Left kidney (tissue), 8 donors: ENCODE measurements around the gene OSBPL6. TPM values are rescaled to one million over a fixed set of nuclear protein-coding genes. Genes with fewer than 3 reads are reported as not detected.
A peak's percentile ranks its signal among the peaks of the same experiment; 100 is the strongest.
"Not testable (repeated sequence)": the region's sequence is repeated elsewhere in the genome, so short reads cannot be mapped to it uniquely, and the experiment has no call there.

ENCODE experiments used
- DNase-seq: peaks from one replicate; pipeline ENCODE4 v3.0.0-alpha.2; 2013
- long read RNA-seq, 8 donors: transcript quantifications; one replicate each; lab custom pipeline, GENCODE V29; 2026
- polyA plus RNA-seq: library from polyadenylated mRNA; unstranded; fragments of 120-200 nt; gene quantifications from one replicate; pipeline ENCODE4 v1.2.1, GENCODE V29; 2013; ENCODE audit not compliant: insufficient read length

Gene OSBPL6
- 7.6 TPM for polyA plus RNA-seq
- long read RNA-seq, donor 1 = 0 reads
- long read RNA-seq, donor 2, partial matches to known transcripts = 0 of 1 reads
- long read RNA-seq, donor 2, other reads (novel, unspliced or antisense) = 0 of 1 reads
- long read RNA-seq, donor 3, partial matches to known transcripts = 0 of 1 reads
- long read RNA-seq, donor 3, other reads (novel, unspliced or antisense) = 0 of 1 reads
- long read RNA-seq, donor 4 = 0 reads
- long read RNA-seq, donor 5 = 0 reads
- long read RNA-seq, donor 6, partial matches to known transcripts = 0 of 1 reads
- long read RNA-seq, donor 6, other reads (novel, unspliced or antisense) = 0 of 1 reads
- long read RNA-seq, donor 7, full-length matches to known transcripts = 1 of 1 reads
- long read RNA-seq, donor 7, partial matches to known transcripts = 0 of 1 reads
- long read RNA-seq, donor 7, other reads (novel, unspliced or antisense) = 0 of 1 reads
- long read RNA-seq, donor 8 = 0 reads

DNA sequence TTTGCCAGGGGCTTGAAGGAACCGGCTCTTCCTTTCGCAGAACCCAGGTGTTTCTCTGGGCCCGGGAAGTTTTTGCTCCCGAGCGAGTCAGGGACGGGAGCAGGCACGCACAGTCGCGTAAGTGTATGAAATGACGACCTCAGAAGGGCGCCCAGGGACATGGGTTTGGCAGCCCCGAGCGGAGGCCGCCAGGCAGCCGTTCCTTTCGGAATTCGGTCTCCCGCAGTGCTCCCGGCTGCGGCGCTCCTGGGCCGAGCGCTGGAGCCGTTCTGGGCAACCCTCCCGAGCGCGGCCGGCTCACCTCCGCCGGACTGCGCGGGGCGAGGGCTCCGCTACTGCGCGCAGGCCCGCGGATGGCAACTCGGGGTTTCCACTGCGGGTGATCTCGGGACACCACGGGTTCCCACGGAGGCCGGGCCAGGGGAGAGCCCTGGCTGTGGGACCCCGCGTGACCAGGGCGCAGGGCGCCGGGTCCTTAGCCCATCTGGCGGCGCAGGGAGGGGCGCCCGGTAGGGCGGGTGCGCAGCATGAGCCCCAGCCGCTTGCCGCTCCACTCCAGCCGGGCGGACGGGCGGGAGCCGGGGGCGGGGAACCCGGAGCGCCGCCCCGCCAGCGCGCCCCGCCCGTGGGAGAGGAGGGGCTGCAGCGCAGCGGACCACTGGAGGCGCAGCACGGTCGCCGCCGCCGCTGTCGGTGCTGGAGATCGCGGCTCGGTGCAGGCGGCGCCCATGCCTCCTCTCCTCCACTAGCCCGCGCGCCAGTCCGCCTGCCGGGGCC is at the start of gene OSBPL6:
Gene OSBPL6 (plus strand): TSS at position 690 of the 777 bp plus-strand sequence. CDS start 111,673 bp downstream, outside the sequence.
- peak; percentile 85 for DNase-seq

DNA sequence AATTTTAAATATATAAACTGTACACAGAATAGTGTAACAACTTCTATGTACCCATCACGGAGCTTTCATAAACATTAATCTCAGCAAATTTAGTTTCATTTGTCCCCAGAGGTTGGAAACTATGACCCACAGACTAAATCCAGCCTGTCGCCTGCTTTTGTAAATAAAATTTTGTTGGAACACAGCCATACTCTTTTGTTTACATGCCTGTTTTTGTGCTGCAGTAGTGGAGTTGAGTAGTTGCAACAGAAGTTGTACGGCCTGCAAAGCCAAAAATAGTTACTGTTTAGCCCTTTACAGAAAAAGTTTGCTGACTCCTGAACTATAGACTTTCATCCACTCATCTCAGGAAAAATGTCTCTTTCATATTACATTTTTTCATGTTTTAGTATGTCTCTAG is 42.3 kb upstream of the OSBPL6 start:
- DNase-seq = no peak

DNA sequence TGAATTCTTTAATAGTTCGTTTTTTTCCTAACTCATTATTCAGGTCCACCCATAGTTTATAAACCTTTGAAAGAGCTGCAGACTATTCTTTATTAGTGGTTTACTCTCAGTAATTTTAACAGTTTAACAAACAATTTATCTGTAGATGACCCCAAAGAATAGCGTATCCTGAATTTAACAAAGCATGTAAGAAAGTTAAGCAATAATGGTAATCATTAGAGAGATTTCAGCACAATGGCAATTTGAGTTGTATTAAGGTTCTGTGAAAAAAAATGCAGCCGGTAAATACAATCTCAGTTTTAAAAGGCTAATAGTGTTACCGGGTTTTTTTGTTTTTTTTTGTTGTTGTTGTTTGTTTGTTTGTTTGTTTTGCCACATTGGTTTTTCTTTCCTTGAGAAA is 41.8 kb upstream of the OSBPL6 start:
- no peak for DNase-seq

DNA sequence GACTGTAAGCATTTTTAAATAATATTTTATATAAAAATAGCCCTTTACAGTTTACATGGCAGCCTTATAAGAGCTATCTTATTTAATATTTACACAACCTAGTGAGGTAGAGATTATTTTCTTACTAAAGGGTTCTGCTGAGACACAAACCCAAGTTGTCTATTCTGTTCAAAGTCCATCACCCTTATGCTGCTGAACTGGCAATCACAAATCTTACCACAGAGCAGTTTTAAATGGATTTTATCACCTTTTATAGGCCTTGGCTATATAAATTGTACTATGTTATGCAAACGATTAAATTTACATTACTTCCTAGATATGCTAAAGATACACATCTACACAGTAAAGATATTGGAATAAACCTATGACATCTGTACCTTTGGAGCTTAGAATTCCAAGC is 41.3 kb upstream of the OSBPL6 start:
- no peak for DNase-seq

DNA sequence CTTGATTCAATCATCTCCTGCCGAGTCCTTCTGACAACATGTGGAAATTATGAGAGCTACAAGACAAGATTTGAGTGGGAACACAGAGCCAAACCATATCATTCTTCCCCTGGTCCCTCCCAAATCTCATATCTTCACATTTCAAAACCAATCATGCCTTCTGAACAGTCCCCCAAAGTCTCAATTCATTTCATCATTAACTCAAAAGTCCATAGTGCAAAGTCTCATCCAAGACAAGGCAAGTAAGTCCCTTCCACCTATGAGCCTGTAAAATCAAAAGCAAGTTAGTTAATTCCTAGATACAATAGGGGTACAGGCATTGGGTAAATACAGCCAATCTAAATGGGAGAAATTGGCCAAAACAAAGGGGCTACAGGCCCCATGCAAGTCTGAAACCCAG is 40.4 kb upstream of the OSBPL6 start:
- not testable (repeated sequence) for DNase-seq

DNA sequence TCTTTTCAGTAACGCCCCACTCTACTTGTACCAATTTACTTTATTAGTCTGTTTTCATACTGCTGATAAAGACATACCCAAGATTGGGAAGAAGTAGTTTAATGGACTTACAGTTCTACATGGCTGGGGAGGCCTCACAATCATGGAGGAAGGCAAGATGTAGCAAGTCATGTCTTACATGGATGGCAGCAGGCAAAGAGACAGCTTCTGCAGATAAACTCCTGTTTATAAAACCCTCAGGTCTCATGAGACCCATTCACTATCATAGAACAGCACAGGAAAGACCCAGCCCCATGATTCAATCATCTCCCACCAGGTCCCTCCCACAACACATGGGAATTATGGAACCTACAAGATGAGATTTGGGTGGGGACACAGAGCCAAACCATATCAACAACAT is 38.8 kb upstream of the OSBPL6 start:
- DNase-seq = no peak

DNA sequence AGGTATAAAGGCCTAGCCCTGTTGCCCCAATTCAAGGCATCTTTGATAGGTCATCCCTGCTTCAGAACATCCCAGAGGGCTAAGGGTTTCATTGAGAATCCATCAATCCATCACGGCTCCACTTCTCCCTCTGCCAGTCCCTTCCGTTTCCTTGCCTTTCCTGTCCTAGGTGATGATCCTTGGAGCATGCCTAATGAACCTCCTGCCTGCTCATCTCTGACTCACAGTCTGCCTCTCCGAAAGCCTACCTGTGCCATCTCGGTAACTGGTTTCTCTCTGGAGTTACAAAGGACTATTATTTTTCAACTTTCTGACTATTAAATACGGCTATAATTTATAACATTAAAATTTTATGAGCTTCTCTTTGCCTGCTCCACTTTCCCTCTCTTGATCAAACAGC is 36.7 kb upstream of the OSBPL6 start:
- DNase-seq = no peak

DNA sequence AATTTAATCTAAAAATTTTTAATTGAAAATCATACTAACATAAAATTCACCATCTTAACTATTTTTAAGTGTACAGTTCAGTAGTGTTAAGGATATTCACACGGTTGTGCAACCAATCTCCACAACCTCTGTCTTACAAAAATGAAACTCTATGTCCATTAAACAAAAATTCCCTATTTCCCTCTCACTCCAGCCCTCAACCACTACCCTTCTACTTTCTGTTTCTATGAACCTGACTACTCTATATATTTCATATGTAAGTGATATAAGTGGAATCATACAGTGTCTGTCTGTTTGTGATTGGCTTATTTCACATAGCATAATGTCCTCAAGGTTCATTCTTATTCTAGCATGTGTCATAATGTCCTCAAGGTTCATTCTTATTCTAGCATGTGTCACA is 34.3 kb upstream of the OSBPL6 start:
- DNase-seq = no peak

DNA sequence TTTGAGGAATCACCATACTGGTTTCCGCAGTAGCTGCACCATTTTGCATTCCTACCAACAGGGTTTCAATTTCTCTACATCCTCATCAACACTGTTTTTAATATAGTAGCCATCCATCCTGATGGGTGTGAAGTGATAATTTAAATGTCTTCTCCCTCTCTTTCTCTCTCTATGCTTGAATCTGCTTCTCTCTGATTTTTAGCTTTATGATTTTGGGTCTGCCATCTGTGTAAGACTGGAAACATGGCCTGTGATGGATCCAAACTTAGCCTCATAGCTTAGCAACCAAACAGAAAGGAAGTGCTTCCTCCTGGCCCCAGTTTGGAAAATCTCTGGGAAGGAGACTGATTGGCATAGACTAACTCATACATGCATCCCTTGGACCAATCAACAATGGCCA is 33.7 kb upstream of the OSBPL6 start:
- no peak for DNase-seq

DNA sequence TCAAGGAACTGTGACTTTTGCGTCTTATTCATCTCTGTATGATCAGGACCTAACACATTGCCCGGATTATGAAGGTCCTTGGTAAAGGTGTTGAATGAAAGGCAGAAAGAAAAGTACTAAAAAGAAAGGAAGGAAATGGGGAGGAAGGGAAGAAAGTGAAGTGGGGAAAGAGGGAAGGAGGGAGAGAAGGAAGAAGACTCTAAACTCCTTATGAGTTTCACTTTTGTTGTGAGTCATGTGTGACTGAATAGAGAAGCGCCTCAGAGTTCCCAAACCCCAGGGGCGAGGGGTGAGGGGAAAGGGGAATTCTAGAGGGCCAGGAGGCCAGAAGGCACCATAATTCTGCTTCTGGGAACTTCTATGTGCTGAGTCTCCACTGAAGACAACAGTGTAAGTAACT is 30.9 kb upstream of the OSBPL6 start:
- DNase-seq = no peak

DNA sequence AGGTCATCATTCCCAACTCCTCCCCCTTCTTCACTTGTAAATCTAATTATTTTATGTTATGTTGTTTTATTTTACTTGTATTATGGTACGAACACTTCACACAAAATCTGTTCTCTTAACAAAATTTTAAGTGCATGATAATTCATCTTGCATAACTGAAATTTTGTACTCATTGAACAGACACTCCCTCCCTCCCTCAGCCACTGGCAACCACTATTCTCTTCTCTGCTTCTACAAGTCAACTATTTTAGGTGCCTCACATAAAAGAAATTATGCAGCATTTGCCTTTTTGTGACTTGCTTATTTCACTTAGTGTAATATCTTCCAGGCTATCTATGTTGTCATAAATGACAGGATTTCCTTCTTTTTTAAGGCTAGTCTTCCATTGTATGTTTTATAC is 30.4 kb upstream of the OSBPL6 start:
- DNase-seq = no peak

DNA sequence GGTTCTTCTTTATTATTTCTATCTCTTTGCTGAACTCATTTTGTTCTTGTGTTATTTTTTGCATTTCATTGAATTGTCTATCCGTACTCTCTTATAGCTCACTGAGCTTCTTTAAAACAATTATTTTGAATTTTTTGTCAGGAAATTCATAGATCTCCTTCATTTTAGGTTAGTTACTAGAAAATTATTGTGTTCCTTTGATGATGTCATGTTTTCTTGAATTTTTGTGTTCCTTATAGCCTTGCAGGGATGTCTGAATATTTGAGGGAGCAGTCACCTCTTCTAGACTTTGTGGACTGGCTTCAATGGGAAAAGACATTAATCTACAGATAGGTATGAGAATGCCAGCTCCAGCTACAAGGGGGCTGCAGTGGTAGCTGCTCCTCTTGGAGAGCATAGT is 20.7 kb upstream of the OSBPL6 start:
- DNase-seq = no peak

DNA sequence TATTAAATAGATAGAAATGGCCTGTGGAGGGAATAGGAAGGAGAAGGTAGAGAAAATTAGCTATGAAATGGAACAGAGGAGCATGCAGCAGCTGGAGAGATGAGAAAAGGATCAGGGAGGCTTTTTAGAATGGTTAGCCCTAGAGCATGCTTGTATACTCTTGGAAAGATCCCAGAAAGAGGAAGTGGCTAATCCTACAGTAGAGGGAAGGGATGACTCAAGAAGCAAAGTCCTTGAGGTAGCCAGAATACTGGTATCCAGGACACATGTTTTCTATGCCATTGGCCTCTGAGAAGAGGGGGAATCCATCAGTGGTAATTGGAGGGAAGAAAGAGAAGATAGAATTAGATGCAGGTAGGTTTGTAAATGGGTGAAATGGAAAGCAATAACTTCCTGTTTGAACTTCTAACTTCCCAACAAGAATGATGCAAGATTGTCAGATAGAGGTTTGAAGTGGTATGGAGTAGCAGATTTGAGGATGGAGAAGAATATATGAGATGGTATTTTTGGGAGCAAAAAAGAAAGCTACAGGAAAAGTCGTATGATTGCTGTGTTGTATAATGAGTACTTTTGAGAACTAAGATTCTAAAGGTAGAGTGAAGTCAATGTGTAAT is 17.1 kb upstream of the OSBPL6 start:
- DNase-seq = no peak

DNA sequence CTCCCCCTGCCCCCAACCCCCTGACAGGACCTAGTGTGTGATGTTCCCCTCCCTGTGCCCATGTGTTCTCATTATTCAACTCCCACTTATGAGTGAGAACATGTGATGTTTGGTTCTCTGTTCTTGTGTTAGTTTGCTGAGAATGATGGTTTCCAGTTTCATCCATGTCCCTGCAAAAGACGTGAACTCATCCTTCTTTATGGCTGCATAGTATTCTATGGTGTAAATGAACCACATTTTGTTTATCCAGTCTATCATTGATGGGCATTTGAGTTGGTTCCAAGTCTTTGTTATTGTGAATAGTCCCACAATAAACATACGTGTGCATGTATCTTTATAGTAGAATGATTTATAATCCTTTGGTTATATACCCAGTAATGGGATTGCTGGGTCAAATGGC is 13.7 kb upstream of the OSBPL6 start:
- not testable (repeated sequence) for DNase-seq

DNA sequence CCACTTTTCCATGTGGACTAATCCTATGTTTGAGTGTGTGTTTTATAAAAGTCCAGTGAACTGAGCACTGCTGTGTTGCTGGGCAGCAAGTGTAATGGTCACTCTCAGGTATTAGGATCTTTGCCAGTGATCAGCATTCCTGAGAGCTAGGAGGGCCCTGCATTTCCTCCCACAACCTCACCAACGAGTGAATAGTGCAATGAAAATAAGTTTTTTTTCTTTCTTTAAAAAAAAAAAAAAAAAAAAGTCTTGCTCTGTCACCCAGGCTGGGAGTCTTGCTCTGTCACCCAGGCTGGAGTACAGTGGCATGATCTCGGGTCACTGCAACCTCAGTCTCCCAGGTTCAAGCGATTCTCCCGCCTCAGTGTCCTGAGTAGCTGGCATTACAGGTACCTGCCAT is 6.5 kb upstream of the OSBPL6 start:
- DNase-seq = no peak

DNA sequence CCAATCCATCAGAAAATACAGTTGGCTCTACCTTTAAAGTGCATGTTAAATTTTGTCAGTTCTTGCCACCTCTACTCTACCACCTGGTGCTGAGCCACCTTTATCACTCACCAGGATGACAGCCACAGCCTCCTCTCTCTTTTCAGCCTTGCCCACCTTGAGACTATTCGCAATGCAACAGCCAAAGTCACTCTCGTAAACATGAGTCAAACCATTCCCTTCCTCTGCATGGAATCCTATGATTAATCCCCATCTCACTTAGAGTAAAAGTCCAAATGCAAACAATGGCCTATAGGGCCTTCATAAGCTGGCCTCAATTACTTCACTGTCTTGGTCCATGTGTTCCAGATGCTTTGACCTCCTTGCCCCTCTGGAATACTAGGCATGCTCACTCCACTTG is 5.8 kb upstream of the OSBPL6 start:
- no peak for DNase-seq

DNA sequence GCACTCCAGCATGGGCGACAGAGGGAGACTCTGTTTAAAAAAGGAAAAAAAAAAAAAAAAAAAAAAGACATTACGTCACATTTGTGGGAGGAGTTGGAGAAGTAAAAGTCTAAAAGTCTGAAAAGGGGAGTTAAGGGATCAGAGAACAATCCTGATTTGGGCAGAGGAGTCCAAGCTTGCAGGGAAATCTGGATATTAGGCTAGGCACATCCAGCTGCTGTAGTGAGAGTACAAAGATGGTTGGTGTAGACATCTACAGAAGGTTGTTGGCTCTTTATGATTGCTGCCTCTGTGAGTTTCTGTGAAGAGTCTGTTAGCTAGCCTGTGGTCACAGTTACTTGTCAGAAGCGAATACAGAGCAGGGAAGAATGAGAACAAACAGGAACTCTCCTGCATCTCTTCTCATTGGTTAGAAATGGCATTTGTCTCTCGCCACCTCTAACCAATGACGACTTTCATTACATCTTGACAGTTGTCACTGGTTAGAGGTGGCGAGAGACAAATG is 3.3 kb upstream of the OSBPL6 start:
- no peak for DNase-seq

DNA sequence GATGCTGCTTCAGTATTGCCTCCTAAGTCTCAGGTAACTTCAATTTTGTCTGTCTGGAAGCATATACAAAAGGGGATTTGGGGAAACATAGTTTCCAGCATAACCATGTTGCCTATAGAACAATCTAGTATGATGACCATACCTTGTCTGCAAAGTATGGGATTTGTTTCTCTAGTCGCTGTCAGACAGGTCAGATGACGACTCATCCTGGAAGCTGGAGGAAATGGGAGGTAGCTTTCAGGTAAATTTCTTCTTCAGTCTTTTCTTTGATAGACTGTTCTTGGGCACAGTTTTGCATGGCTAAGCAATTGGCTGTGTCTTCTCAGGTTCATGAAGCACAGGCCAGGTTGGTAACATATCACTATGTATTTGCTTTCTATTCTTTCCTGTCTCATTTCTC is 2.8 kb upstream of the OSBPL6 start:
- DNase-seq = no peak

DNA sequence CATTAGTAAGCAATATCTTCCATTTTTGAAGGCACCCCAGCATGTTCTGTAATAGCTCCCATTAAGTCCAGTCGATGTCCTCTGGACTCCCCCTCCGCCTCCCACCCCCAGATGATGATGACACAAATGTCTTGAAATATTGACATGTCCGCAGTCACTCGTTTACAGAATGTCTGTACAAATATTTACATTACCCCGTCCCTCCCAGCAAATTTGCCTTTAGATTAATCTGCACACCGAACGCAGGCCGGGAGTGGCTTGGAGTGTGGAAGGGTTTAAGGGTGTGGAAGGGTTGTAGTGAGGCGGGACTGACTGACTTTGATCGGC is 853 bp upstream of the OSBPL6 start:
- no peak for DNase-seq

DNA sequence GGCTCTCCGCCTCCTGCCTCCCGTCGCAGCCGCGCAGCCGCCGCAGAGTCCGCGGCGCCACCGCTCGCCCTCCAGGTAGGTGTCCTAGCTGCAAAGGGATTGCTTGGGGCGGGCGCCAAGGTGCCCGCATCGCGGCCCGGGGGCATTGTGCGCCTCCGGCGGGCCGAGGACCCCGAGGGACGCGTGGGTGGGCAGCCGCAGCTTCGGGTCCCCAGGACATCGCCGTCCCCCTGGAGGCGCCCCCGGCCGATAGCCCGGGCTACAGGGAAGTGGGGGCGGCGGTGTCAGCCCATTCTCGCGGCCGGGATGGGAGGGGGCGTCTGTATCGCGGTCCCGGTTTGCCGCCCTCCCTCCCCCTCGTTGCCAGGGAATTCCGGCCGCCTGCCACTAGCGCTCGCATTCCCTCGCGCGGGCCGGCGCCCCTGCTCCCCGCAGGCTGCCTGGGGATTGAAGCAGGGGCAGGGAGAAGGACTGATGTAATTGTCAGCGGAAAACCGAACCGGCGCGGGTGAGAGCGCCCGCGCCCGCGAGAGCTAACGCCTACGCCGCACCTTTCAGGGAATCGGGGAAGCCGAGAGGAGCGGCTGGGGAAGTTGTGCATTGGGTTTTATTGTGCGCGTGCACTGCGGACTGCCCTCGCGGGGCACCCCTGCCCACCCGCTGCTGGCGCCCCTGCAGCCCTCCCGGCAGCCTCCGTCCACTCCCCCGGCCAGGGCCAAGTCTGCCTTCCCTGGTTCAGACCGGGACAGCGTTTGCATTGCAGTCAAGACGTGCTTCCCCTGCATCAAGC is 483 bp downstream of the OSBPL6 start:
- DNase-seq = peak; percentile 66

DNA sequence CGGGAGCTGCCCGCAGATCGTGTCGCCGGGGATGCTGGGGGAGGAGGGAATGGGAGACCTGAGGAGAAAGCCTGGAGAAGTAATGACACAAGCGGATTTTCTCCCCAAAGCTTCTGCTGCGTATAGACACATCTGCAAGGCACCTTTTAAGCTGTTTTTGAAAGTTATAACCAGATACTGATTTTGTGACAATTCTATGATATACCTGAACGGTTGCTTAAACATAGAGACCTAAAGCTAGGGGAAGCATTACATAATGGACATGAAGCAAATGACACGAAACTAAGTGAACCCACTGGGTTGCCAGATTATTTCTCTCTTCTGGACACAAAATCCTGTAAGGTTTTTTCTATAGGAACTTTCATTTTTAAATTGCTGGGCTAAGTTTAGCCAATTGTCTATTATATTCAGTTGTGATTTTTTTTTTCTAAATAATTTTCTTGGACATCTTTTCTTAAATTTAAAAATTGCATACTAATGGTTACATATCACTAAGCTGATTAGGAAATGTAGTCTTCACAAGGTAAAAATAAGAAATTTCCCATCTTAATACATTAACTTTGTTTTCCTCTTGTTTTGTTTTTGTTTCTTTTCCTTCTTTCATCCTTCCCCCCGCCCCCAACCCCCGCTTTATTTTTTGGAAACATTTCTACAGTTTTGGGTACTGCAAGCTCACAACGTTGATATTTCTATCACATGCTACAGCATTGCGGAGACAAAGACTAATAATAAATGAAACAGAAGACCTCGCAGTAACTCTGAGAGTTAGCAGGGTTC is 1.3 kb downstream of the OSBPL6 start:
- DNase-seq = no peak
